T47D (cell line): ENCODE data around the gene CHD2.

Experiments used
- DNase-seq, 2 experiments: peaks; one replicate each; pipeline versions ENCODE4 v3.0.0 to v3.0.0-alpha.2; 2011 to 2012; ENCODE audit warnings: low read depth in 1 of 2, low spot score in 1 of 2
- JUND ChIP-seq: IDR thresholded peaks from 2 replicates; pipeline ENCODE4 v1.6.1; 2012; ENCODE audit warnings: low read depth
- in situ Hi-C: cut with HindIII; loops from 2 replicates; pipeline ENCODE4 v1.10.0; 2016; ENCODE audit warnings: low sequenced_read_pairs, low pct_unique_long_range_greater_than_20kb

CHD2 gene

DNA sequence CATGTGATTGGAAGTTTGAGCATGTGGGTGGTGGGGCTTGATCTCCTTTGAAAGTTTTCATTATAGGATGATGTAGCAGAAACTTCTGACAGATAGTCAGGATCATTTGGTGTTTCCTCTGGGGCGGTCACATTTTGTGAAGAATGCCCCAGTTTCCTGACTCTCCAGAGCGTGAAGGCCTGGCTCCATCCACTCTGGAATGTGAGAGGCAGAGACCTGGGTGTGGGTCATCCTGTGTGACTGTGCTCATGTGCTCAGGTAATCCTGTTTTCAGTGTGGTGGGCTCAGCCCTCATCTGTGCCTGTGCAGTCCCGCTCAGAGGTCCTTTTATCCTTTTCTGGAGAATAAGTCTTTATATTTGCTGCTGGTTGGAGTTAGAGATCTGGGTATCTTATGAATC, 107.9 kb downstream of the CHD2 start:
- TF ChIP-seq JUND, result no peak
- in situ Hi-C loops, result no loop called here
- no peak for DNase-seq

DNA sequence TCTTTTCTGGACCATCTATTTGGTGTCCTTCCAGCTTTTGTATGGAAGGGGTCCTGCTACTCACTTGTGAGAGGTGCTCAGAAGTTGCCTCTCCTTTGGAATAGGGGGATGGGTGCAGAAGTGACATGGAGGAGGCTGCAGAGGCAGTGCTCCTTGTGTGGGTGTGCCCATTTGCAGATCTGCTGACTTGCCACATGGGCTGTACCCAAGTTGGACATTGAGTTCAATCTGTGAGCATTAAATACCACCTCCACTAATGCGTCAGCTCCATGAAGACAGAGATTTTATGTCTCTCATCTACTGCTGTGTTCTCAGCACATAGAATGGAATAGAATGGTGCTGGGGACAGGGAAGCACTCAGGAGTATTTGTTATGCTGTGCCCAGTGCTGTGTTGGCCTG, 112.7 kb downstream of the CHD2 start:
- no peak for DNase-seq
- no peak for TF ChIP-seq JUND
- in situ Hi-C loops, result no loop called here

GRCh38 chr15:93017526-93017925, 117.4 kb downstream of the CHD2 start:
- in situ Hi-C loops, result no loop called here
- no peak for DNase-seq
- no peak for TF ChIP-seq JUND

DNA sequence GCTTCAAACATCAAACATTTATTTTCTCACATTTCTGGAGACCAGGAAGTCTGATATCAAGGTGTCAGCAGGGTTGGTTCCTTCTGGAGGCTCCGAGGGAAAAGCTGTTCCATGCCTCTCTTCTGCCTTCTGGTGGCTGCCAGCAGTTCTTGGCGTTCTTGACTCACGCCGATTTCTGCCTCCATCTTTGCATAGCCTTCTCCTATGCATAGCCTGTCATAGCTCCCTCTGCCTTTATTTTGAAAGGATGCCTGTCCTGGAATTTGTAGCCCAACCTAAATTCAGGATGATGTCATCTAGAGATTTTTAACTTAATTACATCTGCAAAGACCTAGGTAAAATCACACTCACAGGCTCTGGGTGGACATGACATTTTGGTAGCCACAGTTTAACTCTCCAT, 118.5 kb downstream of the CHD2 start:
- no peak for TF ChIP-seq JUND
- in situ Hi-C loops, result no loop called here
- DNase-seq, result peak in 1 of 2 experiments; percentile 30

DNA sequence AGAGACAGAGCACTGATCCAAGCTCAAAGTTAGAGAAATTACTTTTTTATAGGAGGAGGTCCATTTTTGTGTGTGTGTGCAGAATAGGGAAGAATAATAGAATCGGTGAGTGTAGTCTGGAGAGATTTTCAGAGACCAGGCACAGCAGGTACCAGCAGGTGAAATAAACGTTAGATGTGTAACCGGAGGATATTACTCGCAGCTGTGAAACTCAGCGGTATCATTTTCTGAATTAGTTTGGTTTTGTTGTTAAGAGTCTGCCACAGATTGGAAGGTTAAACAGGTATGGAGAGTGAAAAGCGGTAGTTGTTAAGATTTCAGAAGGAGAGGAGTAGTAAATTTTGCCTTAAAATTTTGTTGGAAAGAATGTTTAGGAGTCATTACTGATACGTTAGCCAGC, 119.0 kb downstream of the CHD2 start:
- in situ Hi-C loops, result no loop called here
- no peak for DNase-seq
- no peak for TF ChIP-seq JUND

GRCh38 chr15:93019971-93020370, 119.8 kb downstream of the CHD2 start:
- TF ChIP-seq JUND, result no peak
- in situ Hi-C loops, result no loop called here
- DNase-seq, result no peak

- in situ Hi-C loops, result no loop called here
- TF ChIP-seq JUND, result no peak
- no peak for DNase-seq
Measured at GRCh38 chr15:93020976-93021772, 121.0 kb downstream of the CHD2 start.

GRCh38 chr15:93024293-93024692, 124.2 kb downstream of the CHD2 start:
- TF ChIP-seq JUND, result no peak
- in situ Hi-C loops, result no loop called here
- no peak for DNase-seq

DNA sequence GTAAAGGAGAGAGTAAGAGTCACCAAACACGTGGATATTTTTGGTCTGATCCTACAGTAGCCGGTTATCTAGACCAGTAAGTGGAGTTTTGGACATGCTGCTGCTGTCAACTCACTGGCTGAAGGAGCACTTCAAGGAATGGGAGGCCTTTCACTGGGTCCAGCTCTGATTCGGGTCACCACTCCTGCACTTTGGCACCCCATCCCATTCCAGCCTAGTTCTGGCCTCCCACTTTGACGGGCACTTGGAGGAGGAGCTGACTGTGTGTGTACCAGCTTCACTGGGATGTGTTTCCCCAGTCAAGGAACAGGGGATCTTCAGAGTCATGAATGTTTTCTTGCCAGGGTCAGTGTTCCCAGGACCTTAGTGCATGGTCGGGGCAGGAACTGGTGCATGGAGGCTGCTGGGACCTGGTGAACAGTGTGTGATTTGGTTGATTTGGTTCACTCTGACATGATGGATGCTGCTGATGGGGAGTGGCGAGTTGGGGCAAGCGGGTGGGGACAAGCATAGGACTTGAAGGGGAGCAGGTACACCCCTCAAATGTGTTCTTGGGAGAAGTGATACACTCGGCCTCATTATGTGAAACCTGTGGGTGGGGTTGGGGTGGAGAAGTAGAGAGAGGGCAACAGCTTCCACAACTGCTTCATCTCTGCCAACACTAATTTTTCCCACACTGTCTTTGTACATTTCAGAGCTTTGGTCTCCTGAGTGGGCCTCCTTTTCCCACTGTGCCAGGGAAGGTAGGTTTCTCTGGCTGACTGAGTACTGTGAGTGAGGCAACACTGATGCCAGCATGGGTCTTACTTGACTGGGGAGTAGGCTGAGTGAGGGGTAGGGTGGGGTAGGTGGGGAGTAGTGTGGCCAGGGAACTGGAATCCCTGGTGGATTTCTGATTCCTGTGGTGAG, 124.8 kb downstream of the CHD2 start:
- no peak for DNase-seq
- in situ Hi-C loops, result no loop called here
- TF ChIP-seq JUND, result no peak

- in situ Hi-C loops, result no loop called here
- no peak for DNase-seq
- no peak for TF ChIP-seq JUND
Measured at GRCh38 chr15:93025625-93025982, 125.5 kb downstream of the CHD2 start.

- in situ Hi-C loops, result no loop called here
- no peak for DNase-seq
- TF ChIP-seq JUND, result no peak
Measured at GRCh38 chr15:93026380-93026817, 126.3 kb downstream of the CHD2 start.

- no peak for DNase-seq
- in situ Hi-C loops, result no loop called here
- TF ChIP-seq JUND, result no peak
Measured at GRCh38 chr15:93027413-93027812, 127.3 kb downstream of the CHD2 start.

DNA sequence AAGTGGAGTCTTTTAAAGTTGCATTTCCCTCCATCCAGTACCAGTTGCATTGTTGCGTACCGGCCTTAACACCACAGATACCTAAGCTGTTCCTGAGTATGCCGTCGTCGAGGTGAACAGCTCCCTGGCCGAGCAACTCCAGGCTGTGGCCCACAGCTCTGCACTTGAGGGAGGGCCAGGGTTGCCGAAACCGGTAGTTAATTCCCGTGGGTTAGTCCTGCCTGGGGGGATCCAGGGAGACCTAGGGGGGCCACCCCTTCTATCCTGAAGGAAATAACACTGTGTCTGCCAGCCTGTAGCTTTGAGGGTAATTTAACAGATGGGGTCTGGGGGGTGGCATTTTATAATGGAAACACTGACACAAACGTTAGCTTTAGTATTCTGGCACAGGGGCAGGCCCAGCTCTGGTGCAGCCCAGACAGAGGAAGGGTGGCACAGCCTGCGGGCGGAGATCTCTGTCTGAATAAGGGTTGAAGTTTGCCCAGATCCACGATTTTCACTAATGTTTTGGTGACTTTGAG, 128.0 kb downstream of the CHD2 start:
- no peak for TF ChIP-seq JUND
- no peak for DNase-seq
- in situ Hi-C loops, result no loop called here
